ENCODE measurements around the gene PPP2R5D.
A peak's percentile ranks its signal among the peaks of the same experiment; 100 is the strongest.

The PPP2R5D gene

GRCh38 chr6:43055966-43056365 lies 71.6 kb downstream of the PPP2R5D start:
- no peak for ATAC-seq (ENCODE audit: insufficient read depth, low read depth)
- peaks cover 48% of the 10 kb centered on the region for H3K79me2 ChIP-seq (ENCODE audit: insufficient read depth, low read length)

GRCh38 chr6:43058531-43058930 lies 74.2 kb downstream of the PPP2R5D start:
- Histone ChIP-seq H3K4me1 (ENCODE audit: insufficient read depth, low read length) (peaks cover 40% of the 10 kb centered on the region), H3K79me2 (ENCODE audit: insufficient read depth, low read length) (peaks cover 33% of the 10 kb centered on the region), H3K27ac (ENCODE audit: low read length) (peak overlapping the region; percentile 73), H3K4me2 (ENCODE audit: insufficient read depth, low read length) (peak overlapping the region; percentile 95), H3K4me3 (ENCODE audit: low read depth in 1 of 2, low read length in 2 of 2) (peak overlapping the region; percentile 56 to 78), H3K36me3 (ENCODE audit: insufficient read depth, low read length) (peaks cover 22% of the 10 kb centered on the region), H3K27me3 (ENCODE audit: insufficient read depth, low read length, poor library complexity) (no peaks in the 10 kb centered on the region), H4K20me1 (ENCODE audit: insufficient read depth, low read length) (0 out of 2 replicates have a peak, but pooled peaks cover 2% of the 10 kb centered on the region), H3K9me3 (ENCODE audit: insufficient read depth, low read length, severe bottlenecking) (no peaks in the 10 kb centered on the region), H2AFZ (ENCODE audit: low read depth, low read length) (peak overlapping the region; percentile 80; the same call in 1 of the 2 replicates), H3K9ac (ENCODE audit: low read depth, low read length) (peak overlapping the region; percentile 65)
- no peak for TF ChIP-seq EZH2 (IDR thresholded peaks at IDR 0.05; ENCODE audit: borderline replicate concordance, low read depth, low read length, severe bottlenecking)
- TF ChIP-seq CTCF (IDR thresholded peaks at IDR 0.05; ENCODE audit: borderline replicate concordance, extremely low read depth, low read length, poor library complexity, severe bottlenecking) = no peak
- DNase-seq (no peak), ATAC-seq (ENCODE audit: insufficient read depth, low read depth) (no peak)

More at GRCh38 chr6:43055966-43056365, 71.6 kb downstream of the PPP2R5D start:
- H3K27me3 ChIP-seq (ENCODE audit: insufficient read depth, low read length, poor library complexity) = no peaks in the 10 kb centered on the region
- H3K9me3 ChIP-seq (ENCODE audit: insufficient read depth, low read length, severe bottlenecking) = no peaks in the 10 kb centered on the region
- H3K4me3 ChIP-seq (ENCODE audit: low read depth in 1 of 2, low read length in 2 of 2) = no peak overlapping the region
- no peak for DNase-seq
- no peak overlapping the region for H3K9ac ChIP-seq (ENCODE audit: low read depth, low read length)
- peaks cover 22% of the 10 kb centered on the region for H3K36me3 ChIP-seq (ENCODE audit: insufficient read depth, low read length)
- no peak overlapping the region for H3K27ac ChIP-seq (ENCODE audit: low read length)
- no peak overlapping the region for H3K4me2 ChIP-seq (ENCODE audit: insufficient read depth, low read length)
- H3K4me1 ChIP-seq (ENCODE audit: insufficient read depth, low read length) = peaks cover 60% of the 10 kb centered on the region
- H2AFZ ChIP-seq (ENCODE audit: low read depth, low read length) = no peak overlapping the region
- TF ChIP-seq EZH2 (IDR thresholded peaks at IDR 0.05; ENCODE audit: borderline replicate concordance, low read depth, low read length, severe bottlenecking) = no peak
- no peak for TF ChIP-seq CTCF (IDR thresholded peaks at IDR 0.05; ENCODE audit: borderline replicate concordance, extremely low read depth, low read length, poor library complexity, severe bottlenecking)
- H4K20me1 ChIP-seq (ENCODE audit: insufficient read depth, low read length) = 0 out of 2 replicates have a peak, but pooled peaks cover 2% of the 10 kb centered on the region

- Histone ChIP-seq H2AFZ (ENCODE audit: low read depth, low read length) (peak within 1 kb of the TSS; percentile 85), H3K27ac (ENCODE audit: low read length) (peak within 1 kb of the TSS; percentile 86), H3K9ac (ENCODE audit: low read depth, low read length) (peak within 1 kb of the TSS; percentile 65), H3K9me3 (ENCODE audit: insufficient read depth, low read length, severe bottlenecking) (no peaks in the 10 kb centered on the region), H3K36me3 (ENCODE audit: insufficient read depth, low read length) (peaks cover 22% of the 10 kb centered on the region), H4K20me1 (ENCODE audit: insufficient read depth, low read length) (0 out of 2 replicates have a peak, but pooled peaks cover 2% of the 10 kb centered on the region), H3K27me3 (ENCODE audit: insufficient read depth, low read length, poor library complexity) (no peaks in the 10 kb centered on the region), H3K79me2 (ENCODE audit: insufficient read depth, low read length) (peaks cover 29% of the 10 kb centered on the region), H3K4me3 (ENCODE audit: low read depth in 1 of 2, low read length in 2 of 2) (peak within 1 kb of the TSS; percentile 56 to 78), H3K4me2 (ENCODE audit: insufficient read depth, low read length) (peak within 1 kb of the TSS; percentile 95), H3K4me1 (ENCODE audit: insufficient read depth, low read length) (peaks cover 34% of the 10 kb centered on the region)
- peak; percentile 97 for ATAC-seq (ENCODE audit: insufficient read depth, low read depth)
- peak; percentile 98 for DNase-seq
- TF ChIP-seq CTCF (IDR thresholded peaks at IDR 0.05; ENCODE audit: borderline replicate concordance, extremely low read depth, low read length, poor library complexity, severe bottlenecking) = no peak
- TF ChIP-seq EZH2 (IDR thresholded peaks at IDR 0.05; ENCODE audit: borderline replicate concordance, low read depth, low read length, severe bottlenecking) = no peak
Observed at GRCh38 chr6:43059168-43060033, 75.0 kb downstream of the PPP2R5D start, which contains the start of the genes KLC4 and MRPL2. Gene KLC4, plus strand, starts transcription at chr6:43059631. Its CDS starts 1,705 bp downstream, at chr6:43061336. Gene MRPL2, minus strand, starts transcription at chr6:43059434. Its CDS starts 53 bp downstream, at chr6:43059381.

All from DND-41 (cell line).